Aortic smooth muscle cell (primary cell): Measurements from ENCODE around the gene ADGRL3. TPM values are rescaled to one million over a fixed set of nuclear protein-coding genes. Genes with fewer than 3 reads are reported as not detected.

ENCODE experiments used
- total RNA-seq: library from RNA; depleted of rRNA; stranded (reverse); fragments of >200 nt; gene quantifications from 2 replicates; pipeline ENCODE4 v1.2.3, GENCODE V29; 2014

The ADGRL3 gene
- total RNA-seq: 0.06 and 3.0 TPM in 2 replicates

DNA sequence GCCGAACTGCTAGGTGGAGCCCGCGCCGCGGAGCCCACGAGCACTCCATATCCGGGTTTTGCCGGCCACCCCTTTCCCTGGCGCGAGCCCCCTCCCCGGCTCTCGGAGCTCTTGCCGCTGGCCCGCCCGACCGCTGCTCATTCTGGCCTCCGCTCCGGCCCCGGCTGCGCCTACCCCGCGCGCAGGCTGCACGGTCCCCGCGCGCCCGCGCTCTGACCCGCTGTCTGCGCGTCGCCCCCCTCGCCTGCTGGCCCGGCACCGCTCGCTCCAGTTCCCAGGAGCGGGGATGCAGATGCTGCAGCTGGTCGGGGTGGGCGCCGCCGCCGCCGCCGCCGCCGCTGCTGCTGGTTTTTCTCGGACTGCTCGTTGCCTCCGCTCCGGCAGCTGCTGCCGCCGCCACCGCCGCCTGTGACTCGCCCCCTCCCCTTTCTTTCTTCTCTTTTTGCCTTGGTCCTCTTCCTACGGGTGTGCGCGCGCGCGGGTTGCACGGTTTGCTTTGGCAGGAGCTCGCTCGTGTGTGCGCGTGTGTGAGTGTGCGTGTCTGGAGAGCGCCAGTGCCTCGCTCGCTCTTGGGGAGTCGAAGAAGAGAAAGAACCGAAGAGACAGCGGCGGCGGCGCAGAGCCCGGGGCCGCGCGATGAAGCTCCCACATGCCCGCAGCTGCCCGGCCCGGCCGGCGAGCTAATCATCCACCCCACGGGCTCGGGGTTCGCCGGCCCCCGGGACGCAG, at the start of gene ADGRL3:
Gene ADGRL3, plus strand, starts transcription at position 140 of the 729 bp plus-strand sequence.

